Liver (tissue), 9 donors: ENCODE data around the gene ANKRD29. TPM values are rescaled to one million over a fixed set of nuclear protein-coding genes. Genes with fewer than 3 reads are reported as not detected.

Source experiments
- DNase-seq: peaks from one replicate; pipeline ENCODE4 v3.0.0-alpha.2; 2017; ENCODE audit warnings: low spot score
- H3K27ac ChIP-seq, 2 donors: one replicate each; pipeline ENCODE4 v1.7.0; 2013; ENCODE audit warnings: inconsistent platforms in 2 of 2, low read length in 2 of 2, control low read depth in 1 of 2, low read depth in 1 of 2, mild to moderate bottlenecking in 1 of 2
- H3K27me3 ChIP-seq, 4 donors: one replicate each; pipeline versions ENCODE4 v1.6.1 to v1.7.0; 2013; ENCODE audit warnings: low read length in 3 of 4, inconsistent platforms in 1 of 4, mild to moderate bottlenecking in 1 of 4, moderate library complexity in 1 of 4; ENCODE audit not compliant: control insufficient read depth in 4 of 4, insufficient read depth in 4 of 4
- H3K36me3 ChIP-seq, 4 donors: one replicate each; pipeline versions ENCODE4 v1.6.1 to v1.7.0; 2013; ENCODE audit warnings: low read length in 3 of 4, mild to moderate bottlenecking in 3 of 4, low read depth in 1 of 4, moderate library complexity in 1 of 4; ENCODE audit not compliant: control insufficient read depth in 4 of 4, insufficient read depth in 3 of 4
- H3K4me1 ChIP-seq, 4 donors: one replicate each; pipeline versions ENCODE4 v1.6.1 to v1.7.0; 2013; ENCODE audit warnings: low read length in 3 of 4, mild to moderate bottlenecking in 3 of 4, moderate library complexity in 1 of 4; ENCODE audit not compliant: control insufficient read depth in 4 of 4, insufficient read depth in 4 of 4
- H3K4me3 ChIP-seq, 3 donors: one replicate each; pipeline versions ENCODE4 v1.6.1 to v1.7.0; 2013; ENCODE audit warnings: low read length in 3 of 3, control low read depth in 1 of 3, low read depth in 1 of 3, mild to moderate bottlenecking in 1 of 3
- H3K9ac ChIP-seq, 2 donors: one replicate each; pipeline ENCODE4 v1.7.0; 2013; ENCODE audit warnings: low read length in 2 of 2, mild to moderate bottlenecking in 2 of 2, moderate library complexity in 2 of 2, control low read depth in 1 of 2, low read depth in 1 of 2
- H3K9me3 ChIP-seq, 4 donors: one replicate each; pipeline versions ENCODE4 v1.6.1 to v1.7.0; 2013; ENCODE audit warnings: low read length in 3 of 4; ENCODE audit not compliant: control insufficient read depth in 4 of 4
- CTCF ChIP-seq: fragments of 150-350 bp; IDR thresholded peaks from 2 replicates; pipeline ENCODE4 v1.5.1; 2017; ENCODE audit warnings: improper control_type of control experiment, low read depth, low read length; ENCODE audit not compliant: missing input control
- EGR1 ChIP-seq, 2 donors: IDR thresholded peaks; 2 replicates each; pipeline ENCODE4 v1.6.1; 2016 to 2018; ENCODE audit warnings: antibody characterized with exemption in 2 of 2, low read depth in 2 of 2
- FOXA1 ChIP-seq: IDR thresholded peaks from 2 replicates; pipeline ENCODE4 v1.6.1; 2016; ENCODE audit warnings: antibody characterized with exemption
- FOXA2 ChIP-seq: IDR thresholded peaks from 2 replicates; pipeline ENCODE4 v1.6.1; 2016; ENCODE audit warnings: antibody characterized with exemption
- GABPA ChIP-seq, 2 donors: IDR thresholded peaks in 1 of 2; conservative IDR thresholded peaks in 1 of 2; 2 replicates each; pipeline ENCODE4 v1.6.1; 2016; ENCODE audit warnings: antibody characterized with exemption in 2 of 2, mild to moderate bottlenecking in 1 of 2, moderate library complexity in 1 of 2
- HNF4A ChIP-seq, 2 donors: conservative IDR thresholded peaks; 2 replicates each; pipeline ENCODE4 v1.6.1; 2016; ENCODE audit warnings: antibody characterized with exemption in 2 of 2, mild to moderate bottlenecking in 2 of 2
- HNF4G ChIP-seq: IDR thresholded peaks from 2 replicates; pipeline ENCODE4 v1.6.1; 2016; ENCODE audit warnings: antibody characterized with exemption
- JUND ChIP-seq, 2 donors: IDR thresholded peaks; 2 replicates each; pipeline ENCODE4 v1.6.1; 2016; ENCODE audit warnings: antibody characterized with exemption in 2 of 2
- MAX ChIP-seq: IDR thresholded peaks from 2 replicates; pipeline ENCODE4 v1.6.1; 2016; ENCODE audit warnings: antibody characterized with exemption
- NR2F2 ChIP-seq: IDR thresholded peaks from 2 replicates; pipeline ENCODE4 v1.6.1; 2016; ENCODE audit warnings: antibody characterized with exemption
- RAD21 ChIP-seq, 2 donors: IDR thresholded peaks; 2 replicates each; pipeline ENCODE4 v1.6.1; 2016; ENCODE audit warnings: antibody characterized with exemption in 2 of 2, mild to moderate bottlenecking in 2 of 2
- REST ChIP-seq: IDR thresholded peaks from 2 replicates; pipeline ENCODE4 v1.6.1; 2016; ENCODE audit warnings: antibody characterized with exemption, mild to moderate bottlenecking
- RXRA ChIP-seq, 2 donors: IDR thresholded peaks; 2 replicates each; pipeline ENCODE4 v1.6.1; 2017 to 2018; ENCODE audit warnings: antibody characterized with exemption in 2 of 2, mild to moderate bottlenecking in 1 of 2
- SP1 ChIP-seq: IDR thresholded peaks from 2 replicates; pipeline ENCODE4 v1.6.1; 2018; ENCODE audit warnings: antibody characterized with exemption, mild to moderate bottlenecking
- TAF1 ChIP-seq: conservative IDR thresholded peaks from 2 replicates; pipeline ENCODE4 v1.6.1; 2016; ENCODE audit warnings: antibody characterized with exemption, mild to moderate bottlenecking
- YY1 ChIP-seq: IDR thresholded peaks from 2 replicates; pipeline ENCODE4 v1.6.1; 2016; ENCODE audit warnings: antibody characterized with exemption, mild to moderate bottlenecking
- ZBTB33 ChIP-seq: IDR thresholded peaks from 2 replicates; pipeline ENCODE4 v1.6.1; 2016; ENCODE audit warnings: antibody characterized with exemption
- WGBS: extraction: QIAGEN DNeasy Blood & Tissue Kit; methylation state at CpG from one replicate; pipeline ENCODE4 v1.1.7; 2013; 5-methylcytosine and 5-hydroxymethylcytosine counted together
- polyA plus RNA-seq, 2 donors: library from polyadenylated mRNA; stranded (reverse) in 1 of 2; unstranded in 1 of 2; fragments of 200-250 nt in 1 of 2; fragments of >200 nt in 1 of 2; fragmentation: Nextera tagmentation in 1 of 2; extraction: Ambion mirVana in 1 of 2; gene quantifications; one replicate each; pipeline versions ENCODE4 v1.2.1 to v1.2.3, GENCODE V29; 2013 to 2015
- total RNA-seq, 2 donors: library from RNA; depleted of rRNA; stranded (reverse); fragments of >200 nt; gene quantifications; one replicate each; pipeline ENCODE4 v1.2.3, GENCODE V29; 2014
- donor health status: healthy.
- donor health status: healthy.
- donor health status: healthy.
- donor health status: healthy.
- donor health status: healthy.

The ANKRD29 gene
- total and polyA plus RNA-seq, 4 donors, result 0.14 to 0.50 (median 0.33) TPM

GRCh38 chr18:23575309-23575651, 87.4 kb downstream of the ANKRD29 start:
- H3K9me3 ChIP-seq, result no peaks in the 10 kb centered on the region
- no peaks in the 10 kb centered on the region for H3K27me3 ChIP-seq
- H3K36me3 ChIP-seq, result peaks cover 2 to 7% (median 2%) of the 10 kb centered on the region in 4 donors
- 97% methylated on average over 7 of the region's 7 CpGs for WGBS
- H3K9ac ChIP-seq, result no peak overlapping the region
- no peak for TF ChIP-seq MAX
- TF ChIP-seq SP1, result no peak
- TF ChIP-seq GABPA (IDR thresholded peaks at IDR 0.05 in 1 of 2, conservative IDR thresholded peaks at IDR 0.05 in 1 of 2), result no peak
- no peak for TF ChIP-seq HNF4G
- TF ChIP-seq FOXA1, result no peak
- TF ChIP-seq JUND (IDR thresholded peaks at IDR 0.05), result no peak
- TF ChIP-seq NR2F2, result no peak
- no peak for TF ChIP-seq RXRA (IDR thresholded peaks at IDR 0.05)
- TF ChIP-seq REST, result no peak
- no peak for TF ChIP-seq HNF4A (conservative IDR thresholded peaks at IDR 0.05)
- no peak for TF ChIP-seq EGR1 (IDR thresholded peaks at IDR 0.05; ENCODE audit: low read depth in 2 of 2)
- TF ChIP-seq ZBTB33, result no peak
- TF ChIP-seq TAF1, result no peak
- no peak overlapping the region for H3K4me3 ChIP-seq
- H3K27ac ChIP-seq, result no peak overlapping the region
- H3K4me1 ChIP-seq, result peaks cover 2 to 23% (median 16%) of the 10 kb centered on the region in 4 donors
- no peak for DNase-seq

GRCh38 chr18:23574611-23575308, 88.0 kb downstream of the ANKRD29 start:
- Histone ChIP-seq H3K27ac (peak overlapping the region; percentile 64 to 72), H3K4me3 (no peak overlapping the region), H3K9ac (peak overlapping the region in 1 of 2 donors; percentile 73), H3K36me3 (peaks cover 2 to 8% (median 2%) of the 10 kb centered on the region in 4 donors), H3K9me3 (no peaks in the 10 kb centered on the region), H3K4me1 (peaks cover 2 to 28% (median 16%) of the 10 kb centered on the region in 4 donors), H3K27me3 (no peaks in the 10 kb centered on the region)
- WGBS, result 78% methylated on average over 5 of the region's 5 CpGs
- DNase-seq, result no peak
- TF ChIP-seq SP1 (no peak), HNF4G (no peak), RXRA (IDR thresholded peaks at IDR 0.05) (no peak), ZBTB33 (no peak), JUND (IDR thresholded peaks at IDR 0.05) (no peak), RAD21 (IDR thresholded peaks at IDR 0.05) (no peak), FOXA2 (no peak), YY1 (no peak), CTCF (no peak), GABPA (IDR thresholded peaks at IDR 0.05 in 1 of 2, conservative IDR thresholded peaks at IDR 0.05 in 1 of 2) (no peak), MAX (no peak), TAF1 (no peak), HNF4A (conservative IDR thresholded peaks at IDR 0.05) (no peak), FOXA1 (no peak), EGR1 (IDR thresholded peaks at IDR 0.05; ENCODE audit: low read depth in 2 of 2) (no peak)
